ENCODE results near the gene OR5AC2.

OR5AC2 gene

GRCh38 chr3:98130421-98130820 is 43.4 kb downstream of the OR5AC2 start, which contains the start of gene OR5H1:
Gene OR5H1 (plus strand): TSS chr3:98130721. CDS start chr3:98132698, 1,977 bp downstream.
- no peak within 1 kb of the TSS for H3K27ac ChIP-seq

GRCh38 chr3:98136631-98137030 is 49.7 kb downstream of the OR5AC2 start:
- Histone ChIP-seq H3K4me3 (no peak overlapping the region), H3K27ac (no peak overlapping the region)

More at GRCh38 chr3:98130421-98130820, 43.4 kb downstream of the OR5AC2 start, which contains the start of gene OR5H1:
- H3K4me3 ChIP-seq = no peak within 1 kb of the TSS

Data from skin epidermis (tissue), 12 donors.